Non-pigmented ciliary epithelial cell (primary cell): Measurements from ENCODE around the gene RWDD3.

ENCODE experiments used
- DNase-seq: peaks from one replicate; pipeline ENCODE4 v3.0.0-alpha.2; 2010; ENCODE audit warnings: low read depth

Gene RWDD3

DNA sequence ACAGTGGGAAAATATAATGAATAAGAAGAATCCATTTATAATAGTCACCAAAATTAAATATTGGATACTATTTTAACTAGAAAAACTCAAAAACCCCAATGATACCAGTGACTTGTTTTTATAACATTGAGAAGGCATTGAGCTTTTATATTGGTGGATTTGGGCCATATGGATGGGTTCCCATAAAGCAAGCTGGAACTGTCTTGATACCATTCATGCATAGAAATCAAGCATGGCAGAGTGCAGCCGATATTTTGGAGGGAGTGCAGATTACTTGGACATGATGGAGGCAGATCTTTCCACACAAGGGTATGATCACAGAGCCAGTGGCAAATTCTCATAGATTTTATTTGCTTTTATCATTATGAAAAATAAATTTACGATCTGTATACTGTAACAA is 3.8 kb upstream of the RWDD3 start:
- no peak for DNase-seq

DNA sequence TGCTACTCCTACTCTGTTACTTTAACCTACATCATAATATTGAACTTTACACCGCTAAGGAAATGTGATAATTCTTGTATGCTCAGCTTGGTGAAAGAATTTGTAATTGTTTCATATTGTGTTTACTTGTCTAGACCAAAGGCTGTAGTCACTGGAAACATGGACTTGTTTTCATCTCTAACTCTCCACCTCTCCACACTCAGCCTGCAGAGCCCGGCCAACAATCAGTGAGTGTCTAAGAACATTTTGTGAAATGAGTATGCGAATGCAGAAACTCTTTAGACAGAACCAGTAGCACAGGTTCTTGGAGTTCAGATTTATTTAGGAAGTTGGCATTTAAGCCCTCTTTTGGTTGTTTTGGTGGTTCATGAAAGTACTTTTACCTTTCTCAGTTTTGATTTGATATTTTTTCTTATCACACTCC is 3.2 kb upstream of the RWDD3 start:
- no peak for DNase-seq

DNA sequence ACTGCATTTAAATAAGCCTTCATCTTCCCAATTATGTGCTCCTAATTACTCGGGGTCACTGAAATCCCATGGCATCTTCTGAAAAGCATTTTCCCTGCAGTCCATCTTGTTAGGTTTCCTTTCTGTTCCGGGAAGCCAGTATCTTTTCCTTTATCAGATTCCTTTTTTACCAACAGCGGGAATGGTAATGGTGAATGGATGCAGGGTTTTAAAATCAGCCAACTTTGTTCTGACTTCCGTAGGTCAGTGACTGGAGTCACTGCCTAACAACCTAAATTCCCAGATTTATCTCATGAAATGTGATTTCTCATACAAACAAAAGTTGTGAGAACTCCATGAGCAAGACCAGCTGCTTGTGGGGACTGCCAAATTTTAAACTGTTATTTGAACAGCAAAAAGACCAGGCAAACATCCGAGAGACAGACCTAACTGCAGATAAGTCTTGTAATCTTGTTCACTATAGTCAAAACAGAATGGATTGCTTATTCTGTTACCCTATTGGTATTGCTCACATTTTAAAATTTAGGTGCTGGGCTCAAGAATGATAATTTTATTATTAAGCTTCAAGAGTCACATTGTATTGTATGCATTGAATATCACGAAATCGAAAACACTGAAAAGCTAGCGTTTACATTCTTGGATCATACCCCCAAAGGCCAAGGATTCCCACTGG is 1.2 kb upstream of the RWDD3 start:
- no peak for DNase-seq

DNA sequence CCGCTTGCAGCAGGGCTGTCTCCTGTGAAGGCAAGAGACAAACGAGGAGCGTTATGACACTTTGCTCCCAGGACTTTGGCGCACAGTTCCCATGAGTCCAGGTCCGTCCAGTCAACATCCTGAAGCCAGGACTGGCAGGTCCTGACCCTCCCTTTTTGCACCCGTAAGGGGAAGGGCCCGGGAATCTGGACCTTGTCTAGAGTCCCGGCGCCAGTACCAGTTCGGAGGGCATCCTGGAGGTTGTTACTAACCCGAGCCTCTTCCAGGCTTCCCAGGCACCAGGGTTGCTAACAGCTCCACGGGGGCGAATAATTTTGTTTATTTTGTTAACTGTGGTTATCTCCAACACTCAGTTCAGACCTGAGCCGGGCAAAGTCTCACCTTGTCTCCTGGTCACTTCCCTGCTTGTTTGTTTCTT is 682 bp upstream of the RWDD3 start:
- DNase-seq = no peak

DNA sequence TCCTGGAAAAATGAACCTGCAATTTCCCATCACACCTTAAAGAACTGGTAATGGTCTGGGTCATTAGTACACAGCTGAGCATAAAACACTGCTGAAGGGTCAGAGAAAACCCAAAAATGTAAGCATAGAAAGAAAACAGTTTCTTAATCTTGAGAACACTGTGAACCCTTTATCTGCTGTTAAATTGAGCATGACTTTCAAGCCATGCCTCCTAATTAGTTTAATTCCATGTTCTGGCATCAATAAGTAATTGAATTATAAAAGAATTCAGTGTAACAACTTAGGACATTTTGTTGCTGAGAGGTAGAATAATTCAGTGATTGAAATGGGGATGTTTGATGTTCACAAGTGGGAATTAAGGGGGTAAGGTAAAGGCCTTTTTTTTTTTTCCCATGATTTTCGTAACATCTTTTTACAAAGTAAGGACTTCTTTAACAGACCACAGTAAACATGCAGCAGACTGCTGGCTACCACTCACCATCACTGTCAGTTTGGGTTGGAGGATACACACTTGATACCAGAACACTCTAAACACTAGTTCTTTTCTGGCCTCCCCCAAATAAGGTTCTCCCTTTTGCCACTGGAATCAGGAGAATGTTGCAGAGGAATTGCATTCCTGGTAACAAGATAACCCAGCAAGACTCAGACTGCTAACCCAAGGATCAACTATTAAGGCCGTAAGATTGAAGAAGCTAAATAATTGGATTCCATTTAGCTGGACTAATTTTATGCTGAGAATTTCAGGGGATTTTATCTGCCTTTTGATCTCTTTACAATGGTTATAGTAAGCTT is 3.0 kb downstream of the RWDD3 start:
- no peak for DNase-seq

DNA sequence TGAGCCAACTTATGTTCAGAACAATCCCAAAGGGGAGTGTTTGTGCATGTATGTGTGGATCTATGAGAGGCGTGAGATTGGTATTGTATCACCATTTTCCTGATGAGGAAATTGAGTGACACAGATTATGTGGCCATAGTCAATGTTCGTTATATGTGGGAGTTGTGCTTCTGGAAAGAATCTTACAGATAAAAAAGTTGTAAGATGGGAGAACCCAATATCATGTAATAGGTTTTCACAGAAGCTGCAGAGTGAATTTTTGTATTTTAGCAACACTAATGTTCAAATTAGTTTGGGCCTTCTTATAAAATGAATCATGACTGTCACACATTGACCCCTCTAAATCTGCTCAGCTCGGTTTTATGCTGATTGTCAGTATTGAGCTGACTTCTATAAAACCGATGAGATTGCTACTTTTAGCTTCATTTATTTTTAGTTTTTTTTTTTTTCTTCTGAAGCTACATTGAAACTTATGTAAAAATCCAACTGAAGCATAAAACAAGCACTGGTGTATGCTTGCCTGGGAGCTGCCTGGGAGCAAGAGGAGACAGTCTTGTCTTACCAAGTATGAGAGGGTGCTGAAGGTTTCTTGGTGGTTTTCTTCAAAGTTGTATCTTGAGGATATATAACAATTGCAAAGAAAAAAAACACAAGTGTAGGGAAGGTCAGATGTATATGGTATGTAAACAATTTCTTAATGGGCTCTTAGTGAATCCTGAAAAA is 4.1 kb downstream of the RWDD3 start:
- DNase-seq = no peak

DNA sequence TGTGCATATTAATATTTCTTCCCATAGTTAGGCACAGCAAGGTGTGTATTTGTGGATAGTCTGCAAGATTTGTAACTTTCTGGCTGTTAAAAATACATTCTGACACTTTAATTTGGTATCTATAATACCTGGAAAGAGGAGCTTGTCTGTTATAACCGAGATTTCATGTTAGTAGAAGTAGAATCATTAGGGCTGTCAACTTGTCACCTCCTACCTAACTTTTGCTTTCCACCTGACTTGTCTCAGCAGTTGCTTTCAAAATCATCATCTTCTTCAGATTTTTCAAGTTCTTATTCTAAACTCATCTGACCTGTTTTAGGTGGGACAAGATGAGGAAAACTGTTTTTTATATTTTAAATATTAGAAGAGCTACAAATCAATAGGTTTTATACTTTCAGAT is 11.0 kb downstream of the RWDD3 start:
- DNase-seq = no peak

DNA sequence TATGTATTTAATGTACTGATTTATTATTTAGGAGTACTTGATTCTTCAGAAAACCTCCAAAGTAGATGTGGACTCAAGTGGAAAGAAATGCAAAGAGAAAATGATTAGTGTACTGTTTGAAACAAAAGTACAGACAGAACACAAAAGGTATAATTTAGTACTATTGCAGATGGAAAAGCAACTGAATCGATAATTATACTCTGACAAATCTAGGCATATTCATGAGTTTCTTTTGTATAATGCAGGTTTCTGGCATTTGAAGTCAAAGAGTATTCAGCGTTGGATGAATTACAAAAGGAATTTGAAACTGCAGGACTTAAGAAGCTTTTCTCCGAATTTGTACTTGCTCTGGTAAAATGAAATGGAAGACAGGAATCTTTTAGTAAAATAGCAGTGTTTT is 12.5 kb downstream of the RWDD3 start:
- DNase-seq = no peak

DNA sequence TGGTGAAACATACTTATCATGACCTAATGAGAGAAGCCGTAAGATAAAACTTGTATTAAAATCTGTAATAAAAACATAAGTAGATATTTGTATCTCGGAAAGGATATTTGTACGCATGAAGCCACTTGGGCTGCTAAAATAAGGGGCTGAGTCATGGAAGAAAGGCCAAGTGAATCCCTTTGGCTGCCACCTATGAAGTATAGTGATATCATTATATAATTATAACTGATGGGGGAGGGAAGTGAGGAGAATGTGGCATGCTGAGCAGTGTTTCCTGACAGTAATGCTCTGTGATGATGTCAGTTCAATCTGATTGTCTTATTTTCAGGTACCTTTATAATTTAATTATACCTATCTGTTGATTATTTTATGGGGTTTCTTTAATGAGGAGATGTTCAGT is 13.6 kb downstream of the RWDD3 start:
- DNase-seq = no peak

DNA sequence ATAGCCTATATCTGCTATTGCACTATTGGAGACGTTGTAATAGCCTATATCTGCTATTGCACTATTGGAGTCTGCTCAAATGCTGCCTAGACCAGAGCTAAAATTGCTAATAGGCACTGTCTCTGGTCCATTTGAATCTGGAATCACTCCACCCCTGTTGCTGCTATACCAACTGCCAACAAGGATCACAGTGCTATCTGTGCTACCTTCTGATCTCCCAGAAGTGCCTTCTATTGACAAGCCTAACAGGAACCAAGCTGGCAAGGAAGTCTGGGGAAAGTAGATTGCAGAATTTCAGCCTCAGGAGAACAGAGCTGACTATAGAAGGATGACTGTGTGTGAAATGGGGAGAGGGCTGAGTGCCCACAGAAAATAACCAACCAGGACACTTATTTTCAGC is 15.9 kb downstream of the RWDD3 start:
- no peak for DNase-seq

DNA sequence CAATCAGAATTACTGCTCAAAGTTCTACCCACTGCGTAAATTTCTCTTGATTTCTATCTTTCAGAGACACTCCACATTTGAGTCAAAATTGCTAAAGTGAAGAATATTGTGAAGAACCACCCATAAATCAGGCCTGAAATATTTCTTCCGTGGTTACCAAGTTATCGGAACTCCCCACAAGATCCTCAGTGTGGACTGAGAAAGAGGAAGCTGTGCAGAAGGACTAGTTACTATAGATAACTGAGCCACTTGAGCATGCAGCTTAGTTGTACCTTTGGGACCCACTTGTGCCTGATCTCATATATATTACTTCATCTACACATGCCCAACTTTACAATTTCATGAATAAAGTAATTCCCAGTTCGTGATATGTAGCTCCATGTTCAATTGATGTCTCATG is 18.4 kb downstream of the RWDD3 start:
- no peak for DNase-seq

DNA sequence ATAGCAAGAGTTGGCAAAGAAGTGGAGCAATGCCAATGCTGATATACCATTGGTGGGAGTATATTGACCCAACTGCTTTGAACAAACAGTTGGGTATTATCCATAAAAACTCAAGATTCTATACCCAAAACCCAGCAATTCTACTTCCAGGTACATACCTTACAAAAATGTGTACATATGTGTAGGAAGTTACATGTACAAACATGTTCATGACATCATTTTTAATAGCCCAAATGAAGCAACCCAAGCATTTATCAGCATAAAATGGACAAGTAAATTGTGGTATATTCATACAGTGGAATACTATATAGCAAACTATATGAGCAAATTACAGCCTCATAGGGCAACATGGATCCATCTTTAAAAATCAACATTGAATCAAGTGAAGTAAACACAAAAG is 20.9 kb downstream of the RWDD3 start:
- no peak for DNase-seq

DNA sequence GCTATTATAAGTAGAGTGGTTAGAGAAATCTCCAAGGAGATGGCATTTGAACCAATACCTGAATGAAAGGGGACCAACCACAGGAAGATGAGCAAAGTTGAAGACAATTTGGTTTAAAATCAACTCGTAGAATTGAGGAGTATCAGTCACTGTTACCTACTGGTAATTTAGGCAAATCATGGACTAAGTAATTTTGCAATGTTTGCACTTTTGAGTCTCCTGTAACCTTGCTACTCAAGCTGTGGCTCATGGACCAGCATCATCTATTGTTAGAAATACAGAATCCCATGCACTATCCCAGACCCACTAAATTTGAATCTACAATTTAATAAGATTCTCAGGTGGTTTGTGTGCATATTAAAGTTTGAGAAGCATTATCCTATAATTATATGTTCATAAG is 21.8 kb downstream of the RWDD3 start:
- DNase-seq = no peak

DNA sequence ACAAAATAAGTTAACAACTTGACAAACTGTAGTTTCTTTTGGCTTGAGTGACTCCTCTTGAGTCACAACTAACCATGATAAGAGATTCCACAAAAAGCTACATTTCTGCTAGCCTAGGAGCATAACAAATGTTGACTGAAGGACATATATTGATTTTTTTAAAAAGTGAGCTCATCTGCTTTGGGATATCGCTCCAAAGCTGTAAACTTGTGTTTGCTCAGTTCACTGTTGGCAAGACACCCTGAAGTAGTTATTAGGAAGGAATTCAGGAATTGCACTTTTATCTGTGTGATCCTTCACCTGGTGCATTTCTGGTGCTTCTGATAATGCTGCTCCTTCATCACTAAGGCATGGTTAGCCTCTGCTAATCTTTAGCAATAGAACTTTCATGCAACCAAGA is 23.7 kb downstream of the RWDD3 start:
- no peak for DNase-seq

DNA sequence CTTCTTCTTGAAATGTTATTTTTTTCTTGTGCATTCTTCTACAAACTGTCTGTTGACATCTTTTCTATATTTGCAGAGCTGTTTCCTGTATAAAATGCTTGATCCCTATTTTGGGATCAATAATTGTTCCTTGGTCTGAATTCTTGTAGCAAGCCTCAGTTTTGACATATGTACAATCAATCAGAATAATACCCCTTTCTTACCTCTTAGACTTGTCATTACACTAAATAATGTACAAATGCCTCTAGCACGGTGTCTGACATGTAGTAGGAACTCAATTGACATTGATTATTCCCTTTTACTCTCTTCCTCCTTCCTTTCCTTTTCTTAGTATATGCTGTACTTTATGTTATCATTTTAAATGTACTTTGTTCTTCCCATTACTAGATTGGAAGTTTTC is 25.2 kb downstream of the RWDD3 start:
- DNase-seq = no peak

DNA sequence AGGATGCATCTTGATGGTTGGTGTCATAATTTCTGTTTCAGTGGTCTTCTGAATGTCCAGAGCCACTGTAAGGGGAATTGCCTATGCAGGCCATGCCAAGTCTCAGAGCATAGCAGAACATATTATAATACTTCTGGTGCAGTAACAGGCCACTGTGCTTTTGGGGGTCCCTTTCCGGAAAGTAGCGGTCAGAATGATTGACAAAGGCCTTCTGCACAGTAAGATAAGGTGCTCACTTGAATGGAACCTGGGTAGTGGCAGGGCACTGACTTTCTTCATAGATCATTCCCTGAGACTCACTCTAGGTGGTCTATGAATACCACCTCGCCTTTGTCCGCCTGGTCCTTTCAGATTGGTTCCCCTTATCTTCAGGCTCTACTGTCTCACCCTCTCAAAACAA is 28.9 kb downstream of the RWDD3 start:
- DNase-seq = no peak

DNA sequence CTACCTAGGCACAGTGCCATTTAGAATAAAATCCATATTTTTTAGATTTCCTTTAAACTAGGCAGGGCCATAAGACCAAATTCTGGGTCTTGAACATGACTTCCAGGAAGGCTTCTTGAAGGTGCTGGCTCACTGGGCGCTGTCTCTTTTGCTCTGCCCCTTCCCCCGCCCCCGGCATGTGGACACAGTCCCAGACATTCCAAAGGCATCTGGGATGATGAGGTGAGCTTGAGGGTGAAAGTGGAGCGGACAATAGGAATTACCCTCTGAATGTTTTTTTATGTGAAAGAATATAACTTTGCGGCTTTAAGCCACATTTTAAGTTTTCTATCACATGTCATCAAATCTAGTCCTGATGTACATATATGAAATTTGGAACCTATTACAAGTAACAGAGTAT is 29.4 kb downstream of the RWDD3 start:
- DNase-seq = no peak

DNA sequence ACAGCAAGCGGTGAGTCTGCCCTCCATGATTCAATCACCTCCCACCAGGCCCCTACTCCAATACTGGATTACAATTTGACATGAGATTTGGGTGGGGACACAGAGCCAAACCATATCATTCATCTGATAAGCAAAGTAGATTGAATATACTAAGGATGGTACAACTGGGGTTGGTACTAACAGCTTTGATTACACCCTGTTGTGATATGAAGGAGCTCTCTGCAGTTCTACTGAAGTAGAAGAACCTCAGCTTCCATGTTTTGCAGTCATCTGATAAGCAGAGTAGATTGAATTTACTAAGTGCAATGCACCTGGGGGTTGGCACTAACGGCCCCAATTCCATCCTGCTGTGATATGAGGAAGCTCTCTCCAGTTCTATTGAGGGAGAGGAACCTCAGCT is 31.1 kb downstream of the RWDD3 start:
- no peak for DNase-seq

DNA sequence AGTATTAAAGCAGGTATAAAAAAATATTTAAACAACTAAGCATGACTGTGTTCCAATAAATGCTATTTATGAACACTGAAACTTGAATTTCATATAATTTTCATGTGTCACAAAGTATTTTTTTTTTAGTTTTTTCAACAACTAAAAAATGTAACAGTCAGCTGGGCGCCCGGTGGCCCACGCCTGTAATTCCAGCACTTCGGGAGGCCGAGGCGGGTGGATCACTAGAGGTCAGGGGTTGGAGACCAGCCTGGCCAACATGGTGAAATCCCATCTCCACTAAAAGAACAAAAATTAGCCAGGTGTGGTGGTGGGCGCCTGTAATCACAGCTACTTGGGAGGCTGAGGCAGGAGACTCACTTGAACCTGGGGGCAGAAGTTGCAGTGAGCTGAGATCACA is 42.4 kb downstream of the RWDD3 start:
- no peak for DNase-seq

DNA sequence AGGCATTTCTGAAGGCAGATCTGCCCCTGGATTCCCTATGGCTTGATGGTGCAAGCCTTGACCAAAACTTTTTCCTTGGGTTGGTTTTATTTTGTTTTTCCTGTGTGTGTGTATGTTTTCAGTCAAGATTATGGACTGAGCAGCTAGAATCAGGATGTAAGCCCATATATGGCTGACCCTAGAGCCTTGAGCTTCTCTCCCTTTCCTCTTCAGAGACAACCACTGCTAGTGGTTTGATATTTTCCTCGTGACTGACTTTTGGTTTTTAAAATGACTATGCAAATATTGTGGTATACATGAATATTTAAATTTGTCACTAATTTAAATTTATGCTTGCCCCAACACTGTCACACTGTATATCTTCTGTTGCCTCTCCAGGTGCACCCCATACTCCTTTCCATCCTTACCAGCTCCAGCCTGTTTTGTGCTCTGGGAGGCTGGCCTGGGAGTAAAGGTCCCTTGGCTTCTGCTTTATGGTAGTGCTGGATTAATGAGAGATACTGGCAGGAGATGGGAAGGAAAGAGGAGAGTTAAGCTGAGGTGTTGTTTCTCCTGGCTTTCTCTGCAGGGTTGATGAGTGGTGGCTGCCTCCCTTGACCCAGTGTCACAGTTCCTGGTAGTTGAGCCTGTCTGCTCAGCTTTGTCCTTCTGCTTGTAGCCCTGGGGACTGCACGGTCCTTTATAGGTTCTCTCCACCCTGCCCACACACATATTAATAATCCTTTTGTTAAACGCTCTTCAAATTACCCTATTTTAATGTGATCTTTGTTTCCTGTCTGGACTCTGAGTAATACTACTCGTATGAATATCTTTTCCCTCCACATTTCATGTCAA is 44.4 kb downstream of the RWDD3 start:
- DNase-seq = no peak

DNA sequence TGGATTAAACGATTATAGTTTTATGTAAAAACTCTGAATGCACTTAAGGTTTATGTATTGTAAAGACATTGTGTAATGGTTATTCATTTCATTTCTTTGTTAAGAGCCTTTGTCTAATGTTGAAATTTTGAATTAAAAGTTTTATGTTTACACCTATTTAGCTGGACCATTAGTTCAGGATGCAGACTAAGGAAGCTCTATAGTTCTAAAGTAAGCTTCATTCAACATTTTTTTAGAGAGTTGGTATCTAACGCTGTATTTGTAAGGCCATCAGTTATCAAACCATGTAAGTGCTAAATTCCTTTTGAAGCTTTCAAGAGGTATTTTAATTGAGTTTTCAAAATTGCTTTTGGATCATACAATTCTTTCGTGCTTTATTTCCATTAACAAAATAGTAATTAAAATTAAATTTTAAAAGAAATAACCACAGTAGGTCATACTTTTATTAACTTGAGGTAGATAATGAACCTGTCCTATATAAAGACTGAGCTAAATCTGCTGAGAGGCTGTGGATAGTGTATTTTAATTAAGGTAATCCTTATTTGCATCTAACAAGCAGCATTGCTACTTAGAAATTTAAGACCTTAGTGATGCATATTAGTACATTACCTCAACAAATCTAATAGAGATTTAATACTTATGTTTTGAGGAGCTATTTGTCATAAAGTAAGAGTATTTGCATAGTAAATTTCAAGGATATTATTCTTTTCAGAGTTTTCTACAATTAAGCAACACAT is 47.9 kb downstream of the RWDD3 start:
- no peak for DNase-seq

DNA sequence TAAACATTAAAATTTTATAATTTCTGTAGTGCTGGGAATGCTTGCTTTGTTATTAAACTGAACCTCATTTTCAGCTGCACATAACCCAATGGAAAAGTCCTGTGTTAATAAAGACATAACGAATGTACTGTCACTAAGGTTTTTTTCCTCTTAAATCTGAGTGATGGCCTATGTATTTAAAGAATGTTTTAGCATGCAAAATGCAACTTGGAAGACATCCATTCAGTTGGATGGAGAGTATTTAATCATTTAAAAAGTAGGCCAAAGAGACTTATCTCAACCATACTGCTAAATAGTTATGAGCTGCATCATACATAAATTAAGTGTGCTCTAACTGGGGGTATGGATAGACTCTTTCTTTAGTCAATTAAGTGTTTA is 48.5 kb downstream of the RWDD3 start:
- no peak for DNase-seq
